GM12878 (cell line): ENCODE measurements around the gene PSMC3IP. TPM values are rescaled to one million over a fixed set of nuclear protein-coding genes. Genes with fewer than 3 reads are reported as not detected.

Experiments used
- ATAC-seq: fragments of 200-7000 bp; cut with Tn5 transposase; 3 replicates; pipeline ENCODE4 v1.9.1; 2020; ENCODE audit warnings: mild to moderate bottlenecking, moderate library complexity
- BruUV-seq: library from RNA; stranded (reverse); fragments of 400-500 nt; replicated peaks from 2 replicates; lab custom pipeline; 2021; lab: Mats Ljungman, UMichigan
- CTCF ChIA-PET: fragments of 300-600 bp; sonication (Branson Sonifier 250); formaldehyde crosslinking; extraction: SDS; loops from one replicate; lab custom pipeline; 2021; ENCODE audit warnings: inconsistent platforms; lab: Yijun Ruan, JAX
- POLR2A ChIA-PET: fragments of 350-600 bp; formaldehyde crosslinking; extraction: SDS; loops from one replicate; lab custom pipeline; 2021; ENCODE audit warnings: inconsistent platforms; lab: Charles Lee
- RAD21 ChIA-PET: fragments of 300-600 bp; sonication (Branson Sonifier 250); formaldehyde crosslinking; loops from one replicate; lab custom pipeline; 2023; ENCODE audit warnings: antibody characterized with exemption; ENCODE audit not compliant: unreplicated experiment; lab: Charles Lee
- SMC1A ChIA-PET: fragments of 300-600 bp; sonication (Branson Sonifier 250); formaldehyde crosslinking; loops from one replicate; lab custom pipeline; 2023; ENCODE audit not compliant: unreplicated experiment, uncharacterized antibody; lab: Charles Lee
- DNase-seq: peaks from one replicate; pipeline ENCODE4 v3.0.0-alpha.2; 2011; ENCODE audit warnings: low read depth, low spot score
- FAIRE-seq: peaks from 3 replicates; lab custom pipeline; 2011; peaks lifted over from hg19 to GRCh38; lab: Jason Lieb, UNC
- H2AFZ ChIP-seq: 2 replicates; pipeline ENCODE4 v1.6.0; 2011; ENCODE audit warnings: low read depth, low read length, control low read depth; ENCODE audit not compliant: control insufficient read depth
- H3K27ac ChIP-seq: 2 replicates; pipeline ENCODE4 v1.5.1; 2011; ENCODE audit warnings: control low read depth; ENCODE audit not compliant: control insufficient read depth, insufficient read depth
- H3K27me3 ChIP-seq, 2 experiments: replicated peaks in 1 of 2; 2 replicates each; pipeline versions ENCODE4 v1.6.0 to v1.6.1; 2011; ENCODE audit warnings: low read length in 1 of 2; ENCODE audit not compliant: control insufficient read depth in 2 of 2, insufficient read depth in 2 of 2
- H3K36me3 ChIP-seq, 2 experiments: 2 replicates each; pipeline ENCODE4 v1.5.1; 2011; ENCODE audit warnings: low read length in 1 of 2; ENCODE audit not compliant: control insufficient read depth in 2 of 2, insufficient read depth in 2 of 2
- H3K4me1 ChIP-seq: 2 replicates; pipeline ENCODE4 v1.6.1; 2011; ENCODE audit warnings: mild to moderate bottlenecking, low read length, moderate library complexity, mixed read lengths; ENCODE audit not compliant: control insufficient read depth, insufficient read depth
- H3K4me2 ChIP-seq: 2 replicates; pipeline ENCODE4 v1.6.0; 2011; ENCODE audit warnings: control low read depth; ENCODE audit not compliant: control insufficient read depth, insufficient read depth
- H3K4me3 ChIP-seq: fragments of 200-600 bp; sonication (generic); 2 replicates; pipeline ENCODE4 v1.5.1; 2016
- H3K79me2 ChIP-seq: 2 replicates; pipeline ENCODE4 v1.6.0; 2011; ENCODE audit warnings: low read length; ENCODE audit not compliant: control insufficient read depth, insufficient read depth
- H3K9ac ChIP-seq: 2 replicates; pipeline ENCODE4 v1.8.0; 2011; ENCODE audit warnings: low read length, control low read depth, mixed read lengths; ENCODE audit not compliant: control insufficient read depth, insufficient read depth
- H3K9me3 ChIP-seq: replicated peaks from 3 replicates; pipeline ENCODE4 v1.5.1; 2011; ENCODE audit warnings: mild to moderate bottlenecking, low read length; ENCODE audit not compliant: control insufficient read depth, insufficient read depth
- H4K20me1 ChIP-seq: 2 replicates; pipeline ENCODE4 v1.6.0; 2011; ENCODE audit not compliant: control insufficient read depth, insufficient read depth
- CREM ChIP-seq: IDR thresholded peaks from 2 replicates; pipeline ENCODE4 v1.6.1; 2014; ENCODE audit warnings: antibody characterized with exemption, low read depth
- EED ChIP-seq: sonication (generic); IDR thresholded peaks from 2 replicates; pipeline ENCODE4 v1.6.1; 2016; ENCODE audit warnings: antibody characterized with exemption, low read depth
- JUNB ChIP-seq: IDR thresholded peaks from 2 replicates; pipeline ENCODE4 v1.6.1; 2016; ENCODE audit warnings: antibody characterized with exemption, mild to moderate bottlenecking
- POLR2AphosphoS5 ChIP-seq: IDR thresholded peaks from 2 replicates; pipeline ENCODE4 v1.6.1; 2011; ENCODE audit warnings: mild to moderate bottlenecking, low read length, inconsistent platforms
- SMAD1 ChIP-seq: fragments of 450-650 bp; IDR thresholded peaks from 2 replicates; pipeline ENCODE4 v1.6.1; 2018; ENCODE audit warnings: mild to moderate bottlenecking, low read depth; ENCODE audit not compliant: partially characterized antibody
- TCF7 ChIP-seq: IDR thresholded peaks from 2 replicates; pipeline ENCODE4 v1.6.1; 2014; ENCODE audit warnings: antibody characterized with exemption, borderline replicate concordance
- ZNF622 ChIP-seq: fragments of 450-650 bp; IDR thresholded peaks from 2 replicates; pipeline ENCODE4 v1.6.1; 2017; ENCODE audit warnings: mild to moderate bottlenecking, inconsistent platforms
- WGBS: methylation state at CpG from one replicate; pipeline ENCODE4 v1.1.6; 2016; ENCODE audit warnings: low lambda C conversion rate; ENCODE audit not compliant: insufficient replicate concordance, insufficient coverage; ENCODE audit errors: missing lambda C conversion rate; 5-methylcytosine and 5-hydroxymethylcytosine counted together
- in situ Hi-C: fragments of 300-500 bp; cut with MboI; formaldehyde crosslinking; loops from 9 replicates; pipeline ENCODE4 v1.14.3; 2018; ENCODE audit warnings: mixed read lengths
- intact Hi-C: fragments of 100-400 bp; cut with micrococcal nuclease; formaldehyde crosslinking; loops from one replicate; pipeline ENCODE4 v1.14.2; 2022; ENCODE audit not compliant: unreplicated experiment
- polyA plus RNA-seq, 11 experiments: library from polyadenylated mRNA; depleted of rRNA in 4 of 11; unstranded in 6 of 11; stranded (reverse) in 5 of 11; fragments of >200 nt; fragmentation: Nextera tagmentation in 4 of 11; fragmentation: Illumina TruSeq in 1 of 11; extraction: Ambion mirVana in 4 of 11; extraction: Trizol in 1 of 11; gene quantifications; 1 replicate in 1 of 11; 2 replicates in 10 of 11; pipeline versions ENCODE4 v1.2.1 to v1.2.3, GENCODE V29; 2011 to 2016; ENCODE audit warnings: inconsistent platforms in 2 of 11, missing spikeins in 2 of 11, low read depth in 1 of 11
- total RNA-seq, 4 experiments: library from RNA; depleted of rRNA in 3 of 4; stranded (reverse); fragments of >200 nt in 3 of 4; fragmentation: Illumina TruSeq in 1 of 4; extraction: Trizol in 1 of 4; gene quantifications; 2 replicates each; pipeline versions ENCODE4 v1.2.1 to v1.2.3, GENCODE V29; 2013 to 2021
- TF ChIP-seq, protein P1 (sequence below): fragments of 450-650 bp; IDR thresholded peaks from 2 replicates; pipeline ENCODE4 v1.6.1; 2017; ENCODE audit warnings: mild to moderate bottlenecking
- TF ChIP-seq, protein P2 (sequence below): fragments of 450-650 bp; IDR thresholded peaks from 2 replicates; pipeline ENCODE4 v1.6.1; 2018; ENCODE audit warnings: borderline replicate concordance, mild to moderate bottlenecking; ENCODE audit not compliant: partially characterized antibody
- TF ChIP-seq, protein P3 (sequence below): fragments of 450-650 bp; IDR thresholded peaks from 2 replicates; pipeline ENCODE4 v1.6.1; 2017; ENCODE audit warnings: mild to moderate bottlenecking, moderate library complexity

The PSMC3IP gene
- total and polyA plus RNA-seq, 10 of the 15 experiments (the other 5 are each of a cell fraction or from before 2014, with no cell fraction given) = 6.8 to 34.5 (median 17.7) TPM

DNA sequence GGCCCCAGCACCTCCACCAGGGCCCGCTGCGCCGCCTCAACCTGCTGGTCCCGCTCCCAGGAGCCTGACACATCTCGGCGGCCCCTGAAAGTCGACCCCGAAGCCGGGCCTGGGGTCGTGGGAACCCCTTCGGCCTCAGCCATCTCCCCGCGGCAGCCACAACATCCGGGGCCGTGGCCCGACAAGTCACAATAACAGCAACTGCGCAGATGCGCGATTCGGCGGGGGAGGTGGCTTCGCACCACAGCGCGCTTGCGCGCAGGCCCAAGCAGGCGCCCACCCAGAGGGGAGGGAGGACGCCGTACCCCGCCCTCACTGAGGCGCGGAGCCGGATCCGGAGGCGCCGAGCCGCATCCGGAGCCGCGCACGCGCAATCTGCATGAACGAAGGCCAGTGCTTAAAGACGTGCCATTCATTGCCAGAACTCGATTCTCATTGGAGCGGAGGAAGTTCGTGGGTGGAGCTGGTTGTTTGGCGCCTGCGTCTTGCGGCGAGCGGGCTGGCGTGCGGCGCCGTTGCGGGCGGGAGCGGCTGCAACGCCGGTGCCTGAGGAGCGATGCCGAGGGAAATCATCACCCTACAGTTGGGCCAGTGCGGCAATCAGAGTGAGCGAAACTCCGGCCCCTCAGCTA, 31.8 kb upstream of the PSMC3IP start, which contains the start of the genes RETREG3 and TUBG1 (continued):
- TF ChIP-seq, protein P1, sequence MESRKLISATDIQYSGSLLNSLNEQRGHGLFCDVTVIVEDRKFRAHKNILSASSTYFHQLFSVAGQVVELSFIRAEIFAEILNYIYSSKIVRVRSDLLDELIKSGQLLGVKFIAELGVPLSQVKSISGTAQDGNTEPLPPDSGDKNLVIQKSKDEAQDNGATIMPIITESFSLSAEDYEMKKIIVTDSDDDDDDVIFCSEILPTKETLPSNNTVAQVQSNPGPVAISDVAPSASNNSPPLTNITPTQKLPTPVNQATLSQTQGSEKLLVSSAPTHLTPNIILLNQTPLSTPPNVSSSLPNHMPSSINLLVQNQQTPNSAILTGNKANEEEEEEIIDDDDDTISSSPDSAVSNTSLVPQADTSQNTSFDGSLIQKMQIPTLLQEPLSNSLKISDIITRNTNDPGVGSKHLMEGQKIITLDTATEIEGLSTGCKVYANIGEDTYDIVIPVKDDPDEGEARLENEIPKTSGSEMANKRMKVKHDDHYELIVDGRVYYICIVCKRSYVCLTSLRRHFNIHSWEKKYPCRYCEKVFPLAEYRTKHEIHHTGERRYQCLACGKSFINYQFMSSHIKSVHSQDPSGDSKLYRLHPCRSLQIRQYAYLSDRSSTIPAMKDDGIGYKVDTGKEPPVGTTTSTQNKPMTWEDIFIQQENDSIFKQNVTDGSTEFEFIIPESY = no peak
- TF ChIP-seq SMAD1 (no peak), CREM (no peak; the same call in 1 of the 2 replicates)

DNA sequence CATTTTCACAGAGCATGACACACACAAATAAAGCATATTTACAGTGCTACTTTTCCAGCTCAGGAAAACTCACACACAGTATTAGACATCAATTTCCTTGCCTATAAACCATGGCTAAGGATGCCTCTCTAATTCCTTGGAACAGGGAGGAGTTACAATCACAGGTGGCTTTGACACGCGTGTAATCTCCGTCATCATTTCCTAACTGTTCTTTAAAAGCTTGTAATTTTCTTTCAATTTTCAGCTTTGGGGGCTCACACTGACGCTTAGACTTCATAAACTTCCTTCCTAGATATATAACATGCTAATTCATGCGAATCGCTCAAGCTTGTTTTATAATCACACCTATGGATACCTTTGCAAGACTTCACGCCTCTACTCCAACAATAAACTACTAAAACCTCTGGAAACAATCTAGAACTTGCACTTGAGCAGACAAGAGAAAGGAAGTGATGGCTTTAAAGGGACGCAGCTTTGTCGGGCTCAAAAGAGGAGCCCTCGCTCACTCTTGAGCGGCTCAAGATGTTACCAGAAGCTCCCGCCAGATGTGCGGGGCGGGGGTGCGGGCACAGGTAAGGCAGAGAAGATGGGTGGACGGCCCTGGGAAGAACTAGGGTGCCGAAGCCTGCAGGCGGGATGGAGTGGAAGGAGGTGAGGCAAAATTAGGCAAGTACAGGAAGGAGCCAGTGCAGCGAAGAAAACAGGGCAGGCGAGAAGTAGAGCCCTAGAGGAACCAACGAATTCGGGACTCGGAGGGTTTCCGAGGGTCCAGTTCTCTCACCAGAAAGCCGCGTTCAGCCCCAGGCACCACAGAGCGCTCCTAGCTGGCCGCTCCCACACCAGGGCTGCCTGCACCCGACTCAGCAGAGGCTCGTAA, 31.0 kb upstream of the PSMC3IP start:
- H3K4me3 ChIP-seq = peak overlapping the region; percentile 89
- peak overlapping the region; percentile 76 for H2AFZ ChIP-seq
- no peak for DNase-seq
- peak overlapping the region; percentile 87 for H3K4me2 ChIP-seq
- H3K9ac ChIP-seq = peak overlapping the region; percentile 86
- no peaks in the 10 kb centered on the region; the same call in 1 of the 2 replicates for H3K4me1 ChIP-seq
- in situ Hi-C loops = loop anchor here (25.0 kb wide), 1 partner anchor 604 kb away; the partner anchor contains the start of gene TMEM106A
- ChIA-PET POLR2A (interaction anchor here (0.5 to 6.9 kb wide), 26 partner anchors 10 to 931 kb away, joined by 3 to 93 read pairs (median 4); partner anchors contain the start of genes CCR10, COASY, PLEKHH3 and PSMC3IP), SMC1A (interaction anchor here (0.6 to 7.1 kb wide), 20 partner anchors 11 to 1420 kb away, joined by 3 to 96 read pairs (median 4); partner anchors contain the start of genes CCR10, PLEKHH3, PSMC3IP and RAMP2), RAD21 (interaction anchor here (0.6 to 6.8 kb wide), 14 partner anchors 9 to 155 kb away, joined by 3 to 57 read pairs (median 6); partner anchors contain the start of genes CCR10, PLEKHH3 and PSMC3IP), CTCF (interaction anchor here (0.6 to 3.5 kb wide), 13 partner anchors 11 to 216 kb away, joined by 3 to 49 read pairs (median 6); partner anchors contain the start of genes BECN1, CCR10, CNTNAP1 and NAGLU)
- under 1% methylated on average over 29 of the region's 30 CpGs for WGBS
- no peaks in the 10 kb centered on the region for H3K9me3 ChIP-seq
- no TSS peak for BruUV-seq
- H3K27ac ChIP-seq = peak overlapping the region; percentile 90
- H3K27me3 ChIP-seq = no peaks in the 10 kb centered on the region
- H3K36me3 ChIP-seq = peaks cover 3 to 12% of the 10 kb centered on the region in 2 experiments
- peak; percentile 70 for ATAC-seq
- no peaks in the 10 kb centered on the region for H4K20me1 ChIP-seq
- FAIRE-seq = no peak
- peaks cover 65% of the 10 kb centered on the region for H3K79me2 ChIP-seq
- intact Hi-C loops = loop anchor here (1.0 to 2.0 kb wide), 2 partner anchors 30 to 69 kb away; no protein-coding TSS in a partner anchor
- TF ChIP-seq POLR2AphosphoS5 (no peak), JUNB (no peak), TCF7 (no peak), ZNF622 (no peak), EED (0 out of 2 replicates have a peak, but pooled peaks have one; percentile 17)
- TF ChIP-seq, protein P2, sequence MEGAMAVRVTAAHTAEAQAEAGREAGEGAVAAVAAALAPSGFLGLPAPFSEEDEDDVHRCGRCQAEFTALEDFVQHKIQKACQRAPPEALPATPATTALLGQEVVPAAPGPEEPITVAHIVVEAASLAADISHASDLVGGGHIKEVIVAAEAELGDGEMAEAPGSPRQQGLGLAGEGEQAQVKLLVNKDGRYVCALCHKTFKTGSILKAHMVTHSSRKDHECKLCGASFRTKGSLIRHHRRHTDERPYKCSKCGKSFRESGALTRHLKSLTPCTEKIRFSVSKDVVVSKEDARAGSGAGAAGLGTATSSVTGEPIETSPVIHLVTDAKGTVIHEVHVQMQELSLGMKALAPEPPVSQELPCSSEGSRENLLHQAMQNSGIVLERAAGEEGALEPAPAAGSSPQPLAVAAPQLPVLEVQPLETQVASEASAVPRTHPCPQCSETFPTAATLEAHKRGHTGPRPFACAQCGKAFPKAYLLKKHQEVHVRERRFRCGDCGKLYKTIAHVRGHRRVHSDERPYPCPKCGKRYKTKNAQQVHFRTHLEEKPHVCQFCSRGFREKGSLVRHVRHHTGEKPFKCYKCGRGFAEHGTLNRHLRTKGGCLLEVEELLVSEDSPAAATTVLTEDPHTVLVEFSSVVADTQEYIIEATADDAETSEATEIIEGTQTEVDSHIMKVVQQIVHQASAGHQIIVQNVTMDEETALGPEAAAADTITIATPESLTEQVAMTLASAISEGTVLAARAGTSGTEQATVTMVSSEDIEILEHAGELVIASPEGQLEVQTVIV = no peak
- TF ChIP-seq, protein P3, sequence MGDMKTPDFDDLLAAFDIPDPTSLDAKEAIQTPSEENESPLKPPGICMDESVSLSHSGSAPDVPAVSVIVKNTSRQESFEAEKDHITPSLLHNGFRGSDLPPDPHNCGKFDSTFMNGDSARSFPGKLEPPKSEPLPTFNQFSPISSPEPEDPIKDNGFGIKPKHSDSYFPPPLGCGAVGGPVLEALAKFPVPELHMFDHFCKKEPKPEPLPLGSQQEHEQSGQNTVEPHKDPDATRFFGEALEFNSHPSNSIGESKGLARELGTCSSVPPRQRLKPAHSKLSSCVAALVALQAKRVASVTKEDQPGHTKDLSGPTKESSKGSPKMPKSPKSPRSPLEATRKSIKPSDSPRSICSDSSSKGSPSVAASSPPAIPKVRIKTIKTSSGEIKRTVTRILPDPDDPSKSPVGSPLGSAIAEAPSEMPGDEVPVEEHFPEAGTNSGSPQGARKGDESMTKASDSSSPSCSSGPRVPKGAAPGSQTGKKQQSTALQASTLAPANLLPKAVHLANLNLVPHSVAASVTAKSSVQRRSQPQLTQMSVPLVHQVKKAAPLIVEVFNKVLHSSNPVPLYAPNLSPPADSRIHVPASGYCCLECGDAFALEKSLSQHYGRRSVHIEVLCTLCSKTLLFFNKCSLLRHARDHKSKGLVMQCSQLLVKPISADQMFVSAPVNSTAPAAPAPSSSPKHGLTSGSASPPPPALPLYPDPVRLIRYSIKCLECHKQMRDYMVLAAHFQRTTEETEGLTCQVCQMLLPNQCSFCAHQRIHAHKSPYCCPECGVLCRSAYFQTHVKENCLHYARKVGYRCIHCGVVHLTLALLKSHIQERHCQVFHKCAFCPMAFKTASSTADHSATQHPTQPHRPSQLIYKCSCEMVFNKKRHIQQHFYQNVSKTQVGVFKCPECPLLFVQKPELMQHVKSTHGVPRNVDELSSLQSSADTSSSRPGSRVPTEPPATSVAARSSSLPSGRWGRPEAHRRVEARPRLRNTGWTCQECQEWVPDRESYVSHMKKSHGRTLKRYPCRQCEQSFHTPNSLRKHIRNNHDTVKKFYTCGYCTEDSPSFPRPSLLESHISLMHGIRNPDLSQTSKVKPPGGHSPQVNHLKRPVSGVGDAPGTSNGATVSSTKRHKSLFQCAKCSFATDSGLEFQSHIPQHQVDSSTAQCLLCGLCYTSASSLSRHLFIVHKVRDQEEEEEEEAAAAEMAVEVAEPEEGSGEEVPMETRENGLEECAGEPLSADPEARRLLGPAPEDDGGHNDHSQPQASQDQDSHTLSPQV = no peak
